GM12878 (cell line): ENCODE measurements around the gene SLC19A3. TPM values are rescaled to one million over a fixed set of nuclear protein-coding genes. Genes with fewer than 3 reads are reported as not detected.

ENCODE experiments used
- ATAC-seq: fragments of 200-7000 bp; cut with Tn5 transposase; 3 replicates; pipeline ENCODE4 v1.9.1; 2020; ENCODE audit warnings: mild to moderate bottlenecking, moderate library complexity
- BruUV-seq: library from RNA; stranded (reverse); fragments of 400-500 nt; replicated peaks from 2 replicates; lab custom pipeline; 2021; lab: Mats Ljungman, UMichigan
- CTCF ChIA-PET: fragments of 300-600 bp; sonication (Branson Sonifier 250); formaldehyde crosslinking; extraction: SDS; loops from one replicate; lab custom pipeline; 2021; ENCODE audit warnings: inconsistent platforms; lab: Yijun Ruan, JAX
- POLR2A ChIA-PET: fragments of 350-600 bp; formaldehyde crosslinking; extraction: SDS; loops from one replicate; lab custom pipeline; 2021; ENCODE audit warnings: inconsistent platforms; lab: Charles Lee
- RAD21 ChIA-PET: fragments of 300-600 bp; sonication (Branson Sonifier 250); formaldehyde crosslinking; loops from one replicate; lab custom pipeline; 2023; ENCODE audit warnings: antibody characterized with exemption; ENCODE audit not compliant: unreplicated experiment; lab: Charles Lee
- SMC1A ChIA-PET: fragments of 300-600 bp; sonication (Branson Sonifier 250); formaldehyde crosslinking; loops from one replicate; lab custom pipeline; 2023; ENCODE audit not compliant: unreplicated experiment, uncharacterized antibody; lab: Charles Lee
- DNase-seq: peaks from one replicate; pipeline ENCODE4 v3.0.0-alpha.2; 2011; ENCODE audit warnings: low read depth, low spot score
- FAIRE-seq: peaks from 3 replicates; lab custom pipeline; 2011; peaks lifted over from hg19 to GRCh38; lab: Jason Lieb, UNC
- H2AFZ ChIP-seq: 2 replicates; pipeline ENCODE4 v1.6.0; 2011; ENCODE audit warnings: low read depth, low read length, control low read depth; ENCODE audit not compliant: control insufficient read depth
- H3K27ac ChIP-seq: 2 replicates; pipeline ENCODE4 v1.5.1; 2011; ENCODE audit warnings: control low read depth; ENCODE audit not compliant: control insufficient read depth, insufficient read depth
- H3K27me3 ChIP-seq, 2 experiments: replicated peaks in 1 of 2; 2 replicates each; pipeline versions ENCODE4 v1.6.0 to v1.6.1; 2011; ENCODE audit warnings: low read length in 1 of 2; ENCODE audit not compliant: control insufficient read depth in 2 of 2, insufficient read depth in 2 of 2
- H3K36me3 ChIP-seq, 2 experiments: 2 replicates each; pipeline ENCODE4 v1.5.1; 2011; ENCODE audit warnings: low read length in 1 of 2; ENCODE audit not compliant: control insufficient read depth in 2 of 2, insufficient read depth in 2 of 2
- H3K4me1 ChIP-seq: 2 replicates; pipeline ENCODE4 v1.6.1; 2011; ENCODE audit warnings: mild to moderate bottlenecking, low read length, moderate library complexity, mixed read lengths; ENCODE audit not compliant: control insufficient read depth, insufficient read depth
- H3K4me2 ChIP-seq: 2 replicates; pipeline ENCODE4 v1.6.0; 2011; ENCODE audit warnings: control low read depth; ENCODE audit not compliant: control insufficient read depth, insufficient read depth
- H3K4me3 ChIP-seq: fragments of 200-600 bp; sonication (generic); 2 replicates; pipeline ENCODE4 v1.5.1; 2016
- H3K79me2 ChIP-seq: 2 replicates; pipeline ENCODE4 v1.6.0; 2011; ENCODE audit warnings: low read length; ENCODE audit not compliant: control insufficient read depth, insufficient read depth
- H3K9ac ChIP-seq: 2 replicates; pipeline ENCODE4 v1.8.0; 2011; ENCODE audit warnings: low read length, control low read depth, mixed read lengths; ENCODE audit not compliant: control insufficient read depth, insufficient read depth
- H3K9me3 ChIP-seq: replicated peaks from 3 replicates; pipeline ENCODE4 v1.5.1; 2011; ENCODE audit warnings: mild to moderate bottlenecking, low read length; ENCODE audit not compliant: control insufficient read depth, insufficient read depth
- H4K20me1 ChIP-seq: 2 replicates; pipeline ENCODE4 v1.6.0; 2011; ENCODE audit not compliant: control insufficient read depth, insufficient read depth
- NRF1 ChIP-seq: conservative IDR thresholded peaks from 2 replicates; pipeline ENCODE4 v1.6.1; 2011; ENCODE audit warnings: mild to moderate bottlenecking, low read depth, low read length, improper control_type of control experiment
- POLR2AphosphoS5 ChIP-seq: IDR thresholded peaks from 2 replicates; pipeline ENCODE4 v1.6.1; 2011; ENCODE audit warnings: mild to moderate bottlenecking, low read length, inconsistent platforms
- RELB ChIP-seq: fragments of 450-650 bp; IDR thresholded peaks from 2 replicates; pipeline ENCODE4 v1.6.1; 2017; ENCODE audit warnings: low read depth, mild to moderate bottlenecking, moderate library complexity
- WGBS: methylation state at CpG from one replicate; pipeline ENCODE4 v1.1.6; 2016; ENCODE audit warnings: low lambda C conversion rate; ENCODE audit not compliant: insufficient replicate concordance, insufficient coverage; ENCODE audit errors: missing lambda C conversion rate; 5-methylcytosine and 5-hydroxymethylcytosine counted together
- in situ Hi-C: fragments of 300-500 bp; cut with MboI; formaldehyde crosslinking; loops from 9 replicates; pipeline ENCODE4 v1.14.3; 2018; ENCODE audit warnings: mixed read lengths
- intact Hi-C: fragments of 100-400 bp; cut with micrococcal nuclease; formaldehyde crosslinking; loops from one replicate; pipeline ENCODE4 v1.14.2; 2022; ENCODE audit not compliant: unreplicated experiment
- polyA plus RNA-seq, 11 experiments: library from polyadenylated mRNA; depleted of rRNA in 4 of 11; unstranded in 6 of 11; stranded (reverse) in 5 of 11; fragments of >200 nt; fragmentation: Nextera tagmentation in 4 of 11; fragmentation: Illumina TruSeq in 1 of 11; extraction: Ambion mirVana in 4 of 11; extraction: Trizol in 1 of 11; gene quantifications; 1 replicate in 1 of 11; 2 replicates in 10 of 11; pipeline versions ENCODE4 v1.2.1 to v1.2.3, GENCODE V29; 2011 to 2016; ENCODE audit warnings: inconsistent platforms in 2 of 11, missing spikeins in 2 of 11, low read depth in 1 of 11
- total RNA-seq, 4 experiments: library from RNA; depleted of rRNA in 3 of 4; stranded (reverse); fragments of >200 nt in 3 of 4; fragmentation: Illumina TruSeq in 1 of 4; extraction: Trizol in 1 of 4; gene quantifications; 2 replicates each; pipeline versions ENCODE4 v1.2.1 to v1.2.3, GENCODE V29; 2013 to 2021

Gene SLC19A3
- total and polyA plus RNA-seq, 10 of the 15 experiments (the other 5 are each of a cell fraction or from before 2014, with no cell fraction given), result not detected

DNA sequence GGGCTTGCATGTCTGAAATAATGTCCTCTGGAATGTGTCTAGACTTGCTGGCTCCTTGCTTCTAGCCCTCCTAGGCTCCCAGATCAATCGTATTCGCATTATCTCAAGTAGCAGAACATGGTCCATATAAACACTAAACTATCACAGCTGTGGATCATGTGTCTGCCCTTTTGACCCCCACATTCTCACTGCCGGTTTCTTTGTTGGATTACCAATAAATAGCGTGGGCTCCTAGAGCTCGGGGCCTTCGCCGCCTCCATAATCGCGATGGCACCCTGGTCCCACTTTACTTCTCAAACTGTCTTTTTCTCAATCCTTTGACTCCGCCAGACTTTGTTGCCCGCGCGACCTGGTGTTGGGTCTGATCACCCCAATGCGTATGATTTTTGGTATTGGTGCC lies 21.5 kb upstream of the SLC19A3 start:
- Histone ChIP-seq H3K4me2 (no peak overlapping the region), H3K27ac (no peak overlapping the region), H3K4me3 (no peak overlapping the region), H3K36me3 (no peaks in the 10 kb centered on the region), H3K9me3 (no peaks in the 10 kb centered on the region), H2AFZ (no peak overlapping the region), H3K4me1 (no peaks in the 10 kb centered on the region), H4K20me1 (no peaks in the 10 kb centered on the region), H3K27me3 (no peaks in the 10 kb centered on the region), H3K9ac (no peak overlapping the region), H3K79me2 (no peaks in the 10 kb centered on the region)
- no TSS peak for BruUV-seq
- ATAC-seq (no peak), FAIRE-seq (no peak), DNase-seq (no peak)
- ChIA-PET POLR2A (no interaction called here), SMC1A (interaction anchor here (1.8 kb wide), 1 partner anchor 27 kb away, joined by 6 read pairs; no protein-coding TSS in a partner anchor), RAD21 (no interaction called here), CTCF (interaction anchor here (0.7 to 3.8 kb wide), 5 partner anchors 27 to 261 kb away, joined by 3 to 24 read pairs (median 5); no protein-coding TSS in a partner anchor)
- WGBS, result 77% methylated on average over 14 of the region's 14 CpGs
- in situ Hi-C loops (no loop called here), intact Hi-C loops (no loop called here)
- no peak for TF ChIP-seq POLR2AphosphoS5
- TF ChIP-seq NRF1, result no peak

- CTCF ChIA-PET, result no interaction called here
Measured at GRCh38 chr2:227728035-227728434, 10.2 kb upstream of the SLC19A3 start, which contains the start of gene SCYGR7. SCYGR7 (plus strand) TSS chr2:227728335; CDS start chr2:227728335, 0 bp downstream.

More at GRCh38 chr2:227728035-227728434, 10.2 kb upstream of the SLC19A3 start, which contains the start of gene SCYGR7:
- H3K79me2 ChIP-seq, result no peaks in the 10 kb centered on the region
- in situ Hi-C loops, result no loop called here
- no peaks in the 10 kb centered on the region; a peak in 1 of 4 replicates for H3K27me3 ChIP-seq
- ATAC-seq, result no peak
- ChIA-PET POLR2A (no interaction called here), SMC1A (no interaction called here), RAD21 (no interaction called here)
- H3K4me3 ChIP-seq, result no peak within 1 kb of the TSS
- intact Hi-C loops, result no loop called here
- 60% methylated on average over 5 of the region's 5 CpGs for WGBS
- TF ChIP-seq RELB, result no peak
- H3K9ac ChIP-seq, result no peak within 1 kb of the TSS
- no peaks in the 10 kb centered on the region for H3K36me3 ChIP-seq
- no peak within 1 kb of the TSS for H2AFZ ChIP-seq
- H3K4me1 ChIP-seq, result no peaks in the 10 kb centered on the region
- no peaks in the 10 kb centered on the region for H4K20me1 ChIP-seq
- no TSS peak for BruUV-seq
- no peaks in the 10 kb centered on the region for H3K9me3 ChIP-seq
- H3K4me2 ChIP-seq, result no peak within 1 kb of the TSS
- no peak for DNase-seq
- no peak for FAIRE-seq
- no peak within 1 kb of the TSS for H3K27ac ChIP-seq
